Measurements from ENCODE around the gene HERC2. TPM values are rescaled to one million over a fixed set of nuclear protein-coding genes. Genes with fewer than 3 reads are reported as not detected.

The HERC2 gene
- total and polyA plus RNA-seq, 5 donors: 46.0 to 65.3 (median 54.8) TPM

- ATAC-seq: no peak
- DNase-seq: no peak
- H3K4me3 ChIP-seq (ENCODE audit: low read length): no peak overlapping the region
- no peaks in the 10 kb centered on the region for H3K27me3 ChIP-seq (ENCODE audit: control insufficient read depth, insufficient read depth)
- no peak overlapping the region for H3K27ac ChIP-seq (ENCODE audit: low read length)
- no peaks in the 10 kb centered on the region for H3K9me3 ChIP-seq (ENCODE audit: control insufficient read depth, low read length)
- no peaks in the 10 kb centered on the region for H3K4me1 ChIP-seq (ENCODE audit: control insufficient read depth, insufficient read depth, low read length)
- intact Hi-C loops (cut with DNase I): no loop called here
- WGBS: 50% methylated on average over 1 of the region's 1 CpG
Measured at GRCh38 chr15:28075573-28075972, 246.4 kb downstream of the HERC2 start.

GRCh38 chr15:28068930-28069329, 253.0 kb downstream of the HERC2 start:
- 18% methylated on average over 1 of the region's 1 CpG for WGBS
- ATAC-seq (no peak), DNase-seq (no peak)
- Histone ChIP-seq H3K4me3 (ENCODE audit: low read length) (no peak overlapping the region), H3K27ac (ENCODE audit: low read length) (no peak overlapping the region), H3K4me1 (ENCODE audit: control insufficient read depth, insufficient read depth, low read length) (no peaks in the 10 kb centered on the region), H3K9me3 (ENCODE audit: control insufficient read depth, low read length) (no peaks in the 10 kb centered on the region), H3K27me3 (ENCODE audit: control insufficient read depth, insufficient read depth) (no peaks in the 10 kb centered on the region)
- intact Hi-C loops (cut with DNase I): no loop called here

GRCh38 chr15:28066231-28066630, 255.7 kb downstream of the HERC2 start:
- no peak for ATAC-seq
- intact Hi-C loops (cut with DNase I): no loop called here
- Histone ChIP-seq H3K27me3 (ENCODE audit: control insufficient read depth, insufficient read depth) (no peaks in the 10 kb centered on the region), H3K4me3 (ENCODE audit: low read length) (no peak overlapping the region), H3K27ac (ENCODE audit: low read length) (no peak overlapping the region), H3K4me1 (ENCODE audit: control insufficient read depth, insufficient read depth, low read length) (no peaks in the 10 kb centered on the region), H3K9me3 (ENCODE audit: control insufficient read depth, low read length) (no peaks in the 10 kb centered on the region)
- 53% methylated on average over 3 of the region's 3 CpGs for WGBS
- no peak for DNase-seq

Other genes starting within 250 kb of the HERC2 start
- 1 to 10 TPM in 1 of 4 donors, under 1 TPM in 3; 0.45 to 1.2 (median 0.61) TPM for gene OCA2, start 222.9 kb downstream of the HERC2 start, total RNA-seq
- gene OCA2, start 222.9 kb downstream of the HERC2 start, polyA plus RNA-seq: 0.29 TPM
- not detected for gene GOLGA6L24, start 35.9 kb upstream of the HERC2 start, total RNA-seq
- 0.05 TPM for gene GOLGA6L24, start 35.9 kb upstream of the HERC2 start, polyA plus RNA-seq
- gene GOLGA8F, start 56.5 kb upstream of the HERC2 start, total RNA-seq: not detected
- gene GOLGA8F, start 56.5 kb upstream of the HERC2 start, polyA plus RNA-seq: not detected
- gene GOLGA8G, start 210.8 kb upstream of the HERC2 start, total RNA-seq: not detected
- gene GOLGA8G, start 210.8 kb upstream of the HERC2 start, polyA plus RNA-seq: not detected
- gene GOLGA6L25, start 231.4 kb upstream of the HERC2 start, total RNA-seq: not detected
- gene GOLGA6L25, start 231.4 kb upstream of the HERC2 start, polyA plus RNA-seq: not detected

Data from right cardiac atrium (tissue), 5 donors.